Measurements from ENCODE around the gene PKNOX2.

PKNOX2 gene

DNA sequence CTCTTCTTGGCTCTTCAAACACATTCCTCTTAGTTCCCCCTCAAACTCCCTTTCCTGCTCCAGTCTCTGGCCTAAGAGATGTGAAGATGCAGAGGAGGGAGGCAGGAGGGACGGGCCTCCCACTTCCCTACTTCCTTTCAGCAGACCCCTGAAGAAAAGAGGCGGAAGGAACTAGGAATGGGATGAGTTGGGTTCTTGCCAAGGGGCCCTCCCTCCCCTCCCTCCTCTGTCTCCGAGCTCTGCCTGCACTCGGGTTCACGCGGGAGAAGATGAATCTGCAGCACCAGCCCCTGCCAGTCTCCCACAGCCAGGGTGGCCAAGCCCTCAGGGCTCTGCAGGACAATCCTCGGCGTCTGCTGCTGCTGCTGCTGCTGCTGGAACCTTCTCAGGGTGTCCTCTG lies 24.3 kb upstream of the PKNOX2 start:
- no peak for TF ChIP-seq CTCF (conservative IDR thresholded peaks at IDR 0.05; ENCODE audit: control insufficient read depth, insufficient read depth, low read depth, low read length)
- no peak overlapping the region for H3K4me3 ChIP-seq (ENCODE audit: control insufficient read depth, low read depth, low read length)
- no peak for DNase-seq (ENCODE audit: low read depth)

- H3K4me3 ChIP-seq (ENCODE audit: control insufficient read depth, low read depth, low read length) = no peak overlapping the region
- no peak for TF ChIP-seq CTCF (conservative IDR thresholded peaks at IDR 0.05; ENCODE audit: control insufficient read depth, insufficient read depth, low read depth, low read length)
- no peak for DNase-seq (ENCODE audit: low read depth)
Measured at GRCh38 chr11:125141178-125141577, 23.4 kb upstream of the PKNOX2 start.

DNA sequence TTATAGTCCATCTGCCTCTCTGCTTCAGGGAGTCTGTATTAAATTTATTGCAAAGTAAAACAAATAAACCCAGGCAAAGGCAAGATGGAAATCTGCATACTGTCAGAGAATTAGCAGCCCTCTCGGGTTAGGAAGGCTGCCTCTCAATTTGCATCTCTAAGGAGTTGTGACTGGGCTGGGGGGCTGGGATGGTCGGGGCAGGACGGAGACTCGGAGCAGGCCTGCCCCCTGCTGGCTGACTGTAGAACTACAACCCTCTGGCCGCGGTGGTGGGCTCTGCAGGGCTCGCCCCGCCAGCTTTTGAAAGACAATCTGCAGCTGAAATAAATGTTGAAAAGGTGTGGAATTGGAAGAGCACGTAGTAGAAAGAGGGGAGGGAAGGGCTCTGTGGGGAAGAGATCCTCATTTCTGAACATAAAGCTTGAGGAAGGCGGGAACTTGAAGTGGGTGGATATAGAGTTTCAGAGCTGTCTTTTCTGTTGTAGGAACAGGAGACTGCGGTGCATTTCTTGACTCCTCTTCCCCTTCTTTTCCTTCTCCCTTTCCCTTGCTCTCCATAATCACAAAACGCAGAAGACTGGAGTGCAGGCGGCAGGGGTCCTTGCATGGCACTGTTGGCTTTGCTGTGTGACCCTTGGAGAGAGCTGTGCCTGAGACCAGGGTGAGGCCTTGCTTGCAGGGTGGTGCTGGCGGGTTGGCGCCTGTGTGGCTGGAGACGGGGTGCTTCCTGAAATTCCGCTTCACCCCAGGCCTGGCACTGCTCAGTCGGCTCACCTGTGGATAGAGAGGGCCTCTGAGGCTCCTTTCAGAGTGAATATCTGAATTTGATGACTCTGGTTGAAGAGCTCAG lies 22.6 kb upstream of the PKNOX2 start:
- TF ChIP-seq CTCF (conservative IDR thresholded peaks at IDR 0.05; ENCODE audit: control insufficient read depth, insufficient read depth, low read depth, low read length) = peak; percentile 74
- peak; percentile 28 for DNase-seq (ENCODE audit: low read depth)
- no peak overlapping the region for H3K4me3 ChIP-seq (ENCODE audit: control insufficient read depth, low read depth, low read length)

GRCh38 chr11:125146232-125146631 lies 18.3 kb upstream of the PKNOX2 start:
- no peak overlapping the region for H3K4me3 ChIP-seq (ENCODE audit: control insufficient read depth, low read depth, low read length)
- no peak for TF ChIP-seq CTCF (conservative IDR thresholded peaks at IDR 0.05; ENCODE audit: control insufficient read depth, insufficient read depth, low read depth, low read length)
- no peak for DNase-seq (ENCODE audit: low read depth)

DNA sequence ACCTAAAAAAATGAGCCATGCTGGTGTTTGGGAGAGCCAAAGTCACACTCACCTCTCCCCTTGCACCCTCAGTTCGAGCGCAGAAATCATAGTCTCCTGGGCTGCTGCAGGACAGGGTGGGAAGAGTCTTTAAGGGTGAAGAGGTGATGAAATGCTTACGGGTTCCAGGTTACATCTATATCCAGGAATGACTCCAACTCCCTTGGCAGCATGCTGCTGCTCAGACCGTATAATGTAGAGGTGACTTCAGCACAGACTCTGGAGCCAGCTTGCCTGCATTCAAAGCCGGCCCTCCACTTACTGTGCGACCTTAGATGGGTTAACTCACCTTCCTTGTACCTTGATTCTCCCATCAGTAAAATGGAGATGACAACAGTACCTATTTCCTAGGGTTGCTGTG lies 17.3 kb upstream of the PKNOX2 start:
- DNase-seq (ENCODE audit: low read depth) = no peak
- TF ChIP-seq CTCF (conservative IDR thresholded peaks at IDR 0.05; ENCODE audit: control insufficient read depth, insufficient read depth, low read depth, low read length) = no peak
- H3K4me3 ChIP-seq (ENCODE audit: control insufficient read depth, low read depth, low read length) = no peak overlapping the region

- H3K4me3 ChIP-seq (ENCODE audit: control insufficient read depth, low read depth, low read length) = no peak overlapping the region
- no peak for DNase-seq (ENCODE audit: low read depth)
- no peak for TF ChIP-seq CTCF (conservative IDR thresholded peaks at IDR 0.05; ENCODE audit: control insufficient read depth, insufficient read depth, low read depth, low read length)
Measured at GRCh38 chr11:125148011-125148410, 16.5 kb upstream of the PKNOX2 start.

Measured in fibroblast of mammary gland (primary cell).